Esophagus squamous epithelium (tissue), 5 donors: ENCODE data around the gene PRRX1. TPM values are rescaled to one million over a fixed set of nuclear protein-coding genes. Genes with fewer than 3 reads are reported as not detected.

Experiments used
- DNase-seq: peaks from one replicate; lab custom pipeline; 2025; lab: John Stamatoyannopoulos, UW
- H3K27ac ChIP-seq, 4 donors: fragments of 200-600 bp; sonication (generic); one replicate each; pipeline ENCODE4 v1.5.1; 2016 to 2019; ENCODE audit warnings: mild to moderate bottlenecking in 1 of 4
- H3K27me3 ChIP-seq, 4 donors: fragments of 200-600 bp; sonication (generic); 1 replicate in 3 of 4; 2 replicates in 1 of 4; pipeline versions ENCODE4 v1.5.1 to v1.6.0; 2017 to 2021; ENCODE audit warnings: antibody characterized with exemption in 1 of 4
- H3K36me3 ChIP-seq, 3 donors: fragments of 200-600 bp; sonication (generic); one replicate each; pipeline ENCODE4 v1.5.1; 2016 to 2019
- H3K4me1 ChIP-seq, 3 donors: fragments of 200-600 bp; sonication (generic); one replicate each; pipeline ENCODE4 v1.5.1; 2017 to 2019
- H3K4me3 ChIP-seq, 4 donors: fragments of 200-600 bp; sonication (generic); 1 replicate in 3 of 4; 2 replicates in 1 of 4; pipeline ENCODE4 v1.5.1; 2016 to 2019; ENCODE audit warnings: mild to moderate bottlenecking in 2 of 4, moderate library complexity in 1 of 4
- H3K9me3 ChIP-seq, 3 donors: fragments of 200-600 bp; sonication (generic); one replicate each; pipeline ENCODE4 v1.5.1; 2016 to 2019
- CTCF ChIP-seq, 6 experiments: fragments of 450-650 bp in 4 of 6; fragments of 200-600 bp in 2 of 6; sonication (generic) in 2 of 6; IDR thresholded peaks; one replicate each; pipeline ENCODE4 v1.5.1; 2016 to 2019; ENCODE audit warnings: antibody characterized with exemption in 6 of 6, mild to moderate bottlenecking in 4 of 6, moderate library complexity in 4 of 6
- POLR2A ChIP-seq, 4 donors: fragments of 450-650 bp; IDR thresholded peaks; one replicate each; pipeline ENCODE4 v1.6.1; 2017; ENCODE audit warnings: antibody characterized with exemption in 4 of 4, mild to moderate bottlenecking in 4 of 4, moderate library complexity in 3 of 4
- WGBS, 2 donors: methylation state at CpG; one replicate each; pipeline ENCODE4 v1.1.5; 2018; 5-methylcytosine and 5-hydroxymethylcytosine counted together
- intact Hi-C: fragments of 100-400 bp; cut with DNase I; formaldehyde crosslinking; loops from one replicate; pipeline ENCODE4 v1.15.0; 2022
- total RNA-seq, 4 donors: library from RNA; depleted of rRNA; stranded (reverse); fragments of >200 nt; gene quantifications; one replicate each; pipeline ENCODE4 v1.1.0, GENCODE V29; 2016
- donor health status: DM: yes; HTN: yes; CAD: no.

The PRRX1 gene
- total RNA-seq, 4 donors from 2014 or later = 2.2 to 20.4 (median 10.3) TPM

GRCh38 chr1:170731566-170732251 is 67.8 kb downstream of the PRRX1 start:
- H3K4me3 ChIP-seq = no peak overlapping the region
- TF ChIP-seq POLR2A (IDR thresholded peaks at IDR 0.05) (no peak), CTCF (IDR thresholded peaks at IDR 0.05) (no peak)
- intact Hi-C loops = no loop called here

GRCh38 chr1:170732252-170732588 is 68.3 kb downstream of the PRRX1 start:
- DNase-seq = no peak

More at GRCh38 chr1:170731566-170732251, 67.8 kb downstream of the PRRX1 start:
- no peaks in the 10 kb centered on the region for H3K27me3 ChIP-seq
- H3K27ac ChIP-seq = peak overlapping the region in 1 of 4 donors; percentile 25
- H3K4me1 ChIP-seq = no peaks in the 10 kb centered on the region
- H3K9me3 ChIP-seq = no peaks in the 10 kb centered on the region
- no peak for DNase-seq
- 68 to 72% methylated on average over 4 of the region's 4 CpGs for WGBS, 2 donors
- H3K36me3 ChIP-seq = no peaks in the 10 kb centered on the region

GRCh38 chr1:170734412-170735175 is 70.7 kb downstream of the PRRX1 start:
- whole genome bisulfite sequencing, 2 donors = 58 to 80% methylated on average over 2 of the region's 2 CpGs
- no peak for DNase-seq
- no peak overlapping the region for H3K4me3 ChIP-seq
- no peak overlapping the region for H3K27ac ChIP-seq
- TF ChIP-seq CTCF (IDR thresholded peaks at IDR 0.05) = no peak
- TF ChIP-seq POLR2A (IDR thresholded peaks at IDR 0.05) = no peak
- no peaks in the 10 kb centered on the region for H3K36me3 ChIP-seq
- intact Hi-C loops = no loop called here
- H3K9me3 ChIP-seq = no peaks in the 10 kb centered on the region
- H3K4me1 ChIP-seq = no peaks in the 10 kb centered on the region
- H3K27me3 ChIP-seq = no peaks in the 10 kb centered on the region

More at GRCh38 chr1:170732252-170732588, 68.3 kb downstream of the PRRX1 start:
- 55 to 73% methylated on average over 2 of the region's 2 CpGs for WGBS, 2 donors
- H3K9me3 ChIP-seq = no peaks in the 10 kb centered on the region
- H3K4me1 ChIP-seq = no peaks in the 10 kb centered on the region
- intact Hi-C loops = no loop called here
- H3K4me3 ChIP-seq = no peak overlapping the region
- TF ChIP-seq CTCF (IDR thresholded peaks at IDR 0.05) (no peak), POLR2A (IDR thresholded peaks at IDR 0.05) (no peak)
- no peaks in the 10 kb centered on the region for H3K36me3 ChIP-seq
- no peak overlapping the region for H3K27ac ChIP-seq
- H3K27me3 ChIP-seq = no peaks in the 10 kb centered on the region

GRCh38 chr1:170735366-170736263 is 71.7 kb downstream of the PRRX1 start:
- WGBS, 2 donors = 81% methylated on average over 2 of the region's 2 CpGs
- Histone ChIP-seq H3K4me1 (no peaks in the 10 kb centered on the region), H3K27ac (no peak overlapping the region), H3K27me3 (no peaks in the 10 kb centered on the region), H3K4me3 (no peak overlapping the region), H3K9me3 (no peaks in the 10 kb centered on the region), H3K36me3 (no peaks in the 10 kb centered on the region)
- DNase-seq = no peak
- intact Hi-C loops = no loop called here
- TF ChIP-seq CTCF (IDR thresholded peaks at IDR 0.05) = no peak
- TF ChIP-seq POLR2A (IDR thresholded peaks at IDR 0.05) = no peak
